ENCODE data around the gene PARP2.
"Not testable (repeated sequence)": the region's sequence is repeated elsewhere in the genome, so short reads cannot be mapped to it uniquely, and the experiment has no call there.

Gene PARP2

DNA sequence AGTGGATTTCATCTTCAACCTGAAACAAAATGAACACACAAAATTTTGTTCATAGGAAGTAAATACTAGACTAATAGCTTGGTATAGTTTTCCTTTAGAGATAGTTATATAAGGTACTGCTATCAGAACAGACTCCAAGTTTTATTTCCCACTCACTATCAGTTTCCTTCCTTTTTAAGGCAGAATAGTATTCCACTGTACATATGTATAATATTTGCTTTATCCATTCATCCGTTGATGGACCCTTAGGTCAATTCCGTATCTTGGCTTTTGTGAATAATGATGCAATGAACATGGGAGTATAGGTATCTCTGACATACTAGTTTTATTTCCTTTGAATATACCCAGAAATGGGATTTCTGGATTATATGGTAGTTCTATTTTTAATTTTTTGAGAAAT lies 14.1 kb upstream of the PARP2 start:
- no peaks in the 10 kb centered on the region for H3K27me3 ChIP-seq (ENCODE audit: control insufficient read depth, insufficient read depth, low read length)
- H3K36me3 ChIP-seq (ENCODE audit: control insufficient read depth, low read depth, low read length), result peaks cover 52% of the 10 kb centered on the region
- H3K27ac ChIP-seq (ENCODE audit: low read length), result no peak overlapping the region
- H3K4me1 ChIP-seq (ENCODE audit: control insufficient read depth, low read depth, low read length), result peaks cover 6% of the 10 kb centered on the region
- H3K9me3 ChIP-seq (ENCODE audit: control insufficient read depth, low read depth, low read length), result no peaks in the 10 kb centered on the region
- no peak overlapping the region for H3K9ac ChIP-seq (ENCODE audit: low read length)
- H3K4me3 ChIP-seq (ENCODE audit: low read length), result no peak overlapping the region

DNA sequence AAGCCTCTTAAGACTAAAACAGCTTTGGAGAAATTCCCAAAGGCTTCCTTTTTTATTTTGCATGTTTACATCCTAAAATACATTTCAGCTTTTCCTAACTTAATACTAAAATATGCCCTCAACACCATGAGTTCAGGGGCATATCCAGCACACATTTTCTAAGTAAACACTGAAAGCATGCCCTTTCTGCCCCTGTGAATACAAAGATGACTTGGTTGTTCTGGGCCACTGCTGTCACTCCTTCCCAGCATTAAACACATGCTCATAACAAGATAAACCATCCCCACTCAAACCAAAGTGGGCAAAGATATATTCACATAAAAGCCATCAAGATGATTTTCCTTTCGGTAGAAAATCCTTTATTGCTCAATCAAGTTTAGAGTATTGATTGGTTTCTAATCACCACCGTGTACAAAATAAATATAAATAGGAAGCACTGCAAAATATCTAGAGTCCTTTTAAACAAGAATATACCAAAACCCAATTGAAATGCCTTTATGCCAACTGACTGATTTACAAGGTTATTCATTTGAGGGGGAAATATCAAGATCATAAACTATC lies 12.3 kb upstream of the PARP2 start:
- H3K9ac ChIP-seq (ENCODE audit: low read length), result peak overlapping the region; percentile 98
- no peaks in the 10 kb centered on the region for H3K9me3 ChIP-seq (ENCODE audit: control insufficient read depth, low read depth, low read length)
- no peak overlapping the region for H3K27ac ChIP-seq (ENCODE audit: low read length)
- H3K4me1 ChIP-seq (ENCODE audit: control insufficient read depth, low read depth, low read length), result peaks cover 6% of the 10 kb centered on the region
- no peaks in the 10 kb centered on the region for H3K27me3 ChIP-seq (ENCODE audit: control insufficient read depth, insufficient read depth, low read length)
- H3K4me3 ChIP-seq (ENCODE audit: low read length), result peak overlapping the region; percentile 57
- H3K36me3 ChIP-seq (ENCODE audit: control insufficient read depth, low read depth, low read length), result peaks cover 37% of the 10 kb centered on the region

DNA sequence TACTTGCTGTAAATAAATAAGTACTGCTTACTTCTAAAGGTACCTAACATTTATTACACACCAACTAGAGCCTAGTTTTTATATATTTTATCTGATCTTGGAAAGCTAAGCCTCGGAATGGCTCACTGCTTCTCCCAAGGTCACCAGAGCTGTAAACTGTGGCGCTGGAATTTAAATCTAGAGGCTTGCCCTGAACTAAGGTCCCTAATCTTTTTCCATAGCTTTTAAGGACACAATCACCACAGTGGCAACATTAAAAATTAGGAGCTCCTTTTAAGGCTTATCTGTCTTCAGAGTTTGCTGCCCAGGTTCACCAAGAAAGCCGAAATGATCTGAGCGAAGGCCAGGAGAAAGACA lies 11.0 kb upstream of the PARP2 start:
- no peaks in the 10 kb centered on the region for H3K9me3 ChIP-seq (ENCODE audit: control insufficient read depth, low read depth, low read length)
- H3K4me1 ChIP-seq (ENCODE audit: control insufficient read depth, low read depth, low read length), result peaks cover 6% of the 10 kb centered on the region
- H3K9ac ChIP-seq (ENCODE audit: low read length), result peak overlapping the region; percentile 98
- H3K27ac ChIP-seq (ENCODE audit: low read length), result peak overlapping the region; percentile 95
- no peaks in the 10 kb centered on the region for H3K27me3 ChIP-seq (ENCODE audit: control insufficient read depth, insufficient read depth, low read length)
- peak overlapping the region; percentile 90 for H3K4me3 ChIP-seq (ENCODE audit: low read length)
- peaks cover 24% of the 10 kb centered on the region for H3K36me3 ChIP-seq (ENCODE audit: control insufficient read depth, low read depth, low read length)

DNA sequence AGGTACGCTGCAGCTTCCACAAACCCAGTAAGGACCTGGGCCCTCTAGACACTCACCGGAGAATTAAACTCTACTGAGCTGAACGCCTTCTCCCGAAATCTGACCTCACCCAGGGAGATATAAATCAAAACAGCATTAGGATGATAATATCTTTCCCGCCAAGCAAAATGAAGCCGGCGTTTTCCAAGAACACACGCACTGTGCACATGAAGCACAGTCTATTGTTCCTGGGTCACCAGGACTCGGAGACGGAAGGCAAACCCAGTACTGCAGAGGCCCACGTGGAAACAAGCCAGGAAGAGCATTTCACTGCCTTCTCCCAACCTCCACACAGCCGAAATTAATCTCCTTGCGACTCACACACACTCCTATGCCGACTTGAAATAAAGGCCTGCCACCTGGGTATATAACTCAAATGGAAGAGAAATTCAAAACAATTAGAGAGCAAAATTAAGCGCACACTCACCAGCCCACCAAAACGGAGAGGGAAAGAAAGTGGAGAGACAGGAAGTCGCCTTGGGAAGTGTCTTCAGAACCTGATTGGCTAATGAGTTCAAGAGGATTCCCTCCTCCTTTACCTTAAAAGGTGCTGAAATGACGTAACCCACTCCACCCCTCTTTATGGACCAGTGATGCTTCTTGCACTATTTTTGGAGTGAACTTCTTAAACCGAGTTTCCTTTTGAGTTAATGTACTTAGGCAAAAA lies 10.5 kb upstream of the PARP2 start, which contains the start of gene CCNB1IP1:
CCNB1IP1 (minus strand) TSS at position 492 of the 706 bp plus-strand sequence. CDS start 16,756 bp downstream, outside the sequence.
- no peaks in the 10 kb centered on the region for H3K27me3 ChIP-seq (ENCODE audit: control insufficient read depth, insufficient read depth, low read length)
- peak within 1 kb of the TSS; percentile 98 for H3K9ac ChIP-seq (ENCODE audit: low read length)
- H3K4me1 ChIP-seq (ENCODE audit: control insufficient read depth, low read depth, low read length), result peaks cover 6% of the 10 kb centered on the region
- H3K27ac ChIP-seq (ENCODE audit: low read length), result peak within 1 kb of the TSS; percentile 95
- H3K36me3 ChIP-seq (ENCODE audit: control insufficient read depth, low read depth, low read length), result peaks cover 19% of the 10 kb centered on the region
- peak within 1 kb of the TSS; percentile 90 for H3K4me3 ChIP-seq (ENCODE audit: low read length)
- H3K9me3 ChIP-seq (ENCODE audit: control insufficient read depth, low read depth, low read length), result no peaks in the 10 kb centered on the region

DNA sequence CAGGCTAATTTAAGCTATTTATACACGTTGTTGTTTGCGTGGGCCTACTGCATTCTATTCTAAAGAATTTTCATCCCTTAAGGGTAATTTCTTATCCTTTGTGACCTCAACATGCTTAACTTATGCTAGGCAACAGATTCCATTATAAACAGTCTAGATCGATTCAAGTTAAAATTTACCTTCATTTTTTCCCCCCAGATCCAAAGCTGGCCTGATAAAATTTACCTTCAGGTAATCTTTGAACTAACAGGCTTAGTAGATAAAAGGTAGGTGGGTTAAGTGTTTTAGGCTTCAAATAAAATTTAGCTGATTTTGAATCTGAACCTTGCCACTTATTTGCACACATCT lies 10.0 kb upstream of the PARP2 start:
- Histone ChIP-seq H3K9ac (ENCODE audit: low read length) (peak overlapping the region; percentile 98), H3K9me3 (ENCODE audit: control insufficient read depth, low read depth, low read length) (no peaks in the 10 kb centered on the region), H3K36me3 (ENCODE audit: control insufficient read depth, low read depth, low read length) (peaks cover 14% of the 10 kb centered on the region), H3K27ac (ENCODE audit: low read length) (peak overlapping the region; percentile 68), H3K4me3 (ENCODE audit: low read length) (peak overlapping the region; percentile 90), H3K4me1 (ENCODE audit: control insufficient read depth, low read depth, low read length) (peaks cover 6% of the 10 kb centered on the region), H3K27me3 (ENCODE audit: control insufficient read depth, insufficient read depth, low read length) (no peaks in the 10 kb centered on the region)

DNA sequence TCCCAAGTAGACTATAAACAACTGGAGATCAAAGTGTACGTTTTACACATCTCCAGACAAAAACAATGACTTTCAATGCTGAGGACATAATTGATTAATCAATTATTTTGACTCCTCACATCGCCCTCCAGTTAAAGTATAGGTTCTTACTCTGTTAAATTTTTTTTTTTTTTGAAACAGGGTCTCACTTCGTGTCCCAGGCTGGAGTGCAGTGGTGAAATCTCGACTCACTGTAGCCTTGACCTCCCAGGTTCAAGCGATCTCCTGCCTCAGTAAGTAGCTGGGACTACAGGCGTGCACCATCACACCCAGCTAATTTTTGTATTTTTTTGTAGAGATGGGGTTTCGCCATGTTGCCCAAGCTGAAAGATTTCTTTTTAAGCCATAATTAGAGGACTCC lies 9.4 kb upstream of the PARP2 start:
- H3K9ac ChIP-seq (ENCODE audit: low read length), result no peak overlapping the region
- no peaks in the 10 kb centered on the region for H3K9me3 ChIP-seq (ENCODE audit: control insufficient read depth, low read depth, low read length)
- H3K4me1 ChIP-seq (ENCODE audit: control insufficient read depth, low read depth, low read length), result peaks cover 6% of the 10 kb centered on the region
- no peak overlapping the region for H3K4me3 ChIP-seq (ENCODE audit: low read length)
- no peak overlapping the region for H3K27ac ChIP-seq (ENCODE audit: low read length)
- peaks cover 9% of the 10 kb centered on the region for H3K36me3 ChIP-seq (ENCODE audit: control insufficient read depth, low read depth, low read length)
- no peaks in the 10 kb centered on the region for H3K27me3 ChIP-seq (ENCODE audit: control insufficient read depth, insufficient read depth, low read length)

DNA sequence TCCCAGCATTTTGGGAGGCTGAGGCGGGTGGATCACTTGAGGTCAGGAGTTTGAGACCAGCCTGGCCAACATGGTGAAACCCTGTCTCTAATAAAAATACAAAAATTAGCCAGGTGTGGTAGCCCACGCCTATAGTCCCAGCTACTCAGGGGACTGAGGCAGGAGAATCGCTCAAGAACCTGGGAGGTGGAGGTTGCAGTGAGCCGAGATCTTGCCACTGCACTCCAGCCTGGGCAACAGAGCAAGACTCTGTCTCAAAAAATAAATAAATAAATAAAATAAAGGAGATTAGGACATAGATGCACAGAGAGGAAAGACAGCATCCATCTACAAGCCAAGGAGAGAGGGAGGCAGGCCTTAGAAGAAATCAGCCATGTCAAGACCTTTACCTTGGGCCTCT lies 2.4 kb upstream of the PARP2 start:
- not testable (repeated sequence) for H3K9me3 ChIP-seq (ENCODE audit: control insufficient read depth, low read depth, low read length); H3K4me3 ChIP-seq (ENCODE audit: low read length); H3K27ac ChIP-seq (ENCODE audit: low read length); H3K27me3 ChIP-seq (ENCODE audit: control insufficient read depth, insufficient read depth, low read length); H3K4me1 ChIP-seq (ENCODE audit: control insufficient read depth, low read depth, low read length); H3K9ac ChIP-seq (ENCODE audit: low read length)
- H3K36me3 ChIP-seq (ENCODE audit: control insufficient read depth, low read depth, low read length), result peaks cover 10% of the 10 kb centered on the region

DNA sequence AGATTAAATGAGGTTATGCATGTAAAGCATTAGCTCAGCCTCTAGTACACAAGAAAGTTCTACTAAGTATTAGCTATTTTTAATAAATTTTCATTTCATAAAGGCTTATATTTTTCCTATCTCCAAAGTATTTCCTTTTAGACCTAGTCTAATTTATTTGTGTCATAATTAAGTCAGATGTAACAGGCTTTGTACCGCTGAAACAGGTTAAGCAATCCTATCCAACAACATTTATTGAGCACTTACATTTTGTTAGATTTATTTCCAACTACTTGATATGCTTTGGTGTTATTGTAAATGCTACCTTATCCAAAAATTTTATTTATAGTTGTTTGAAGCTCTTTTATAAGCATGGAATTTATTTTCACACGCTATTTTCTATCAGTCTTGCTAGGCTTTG lies 1.8 kb upstream of the PARP2 start:
- H3K36me3 ChIP-seq (ENCODE audit: control insufficient read depth, low read depth, low read length), result peaks cover 15% of the 10 kb centered on the region
- peak overlapping the region; percentile 93 for H3K9ac ChIP-seq (ENCODE audit: low read length)
- H3K4me3 ChIP-seq (ENCODE audit: low read length), result peak overlapping the region; percentile 97
- H3K9me3 ChIP-seq (ENCODE audit: control insufficient read depth, low read depth, low read length), result no peaks in the 10 kb centered on the region
- peaks cover 10% of the 10 kb centered on the region for H3K4me1 ChIP-seq (ENCODE audit: control insufficient read depth, low read depth, low read length)
- H3K27ac ChIP-seq (ENCODE audit: low read length), result peak overlapping the region; percentile 96
- H3K27me3 ChIP-seq (ENCODE audit: control insufficient read depth, insufficient read depth, low read length), result no peaks in the 10 kb centered on the region

DNA sequence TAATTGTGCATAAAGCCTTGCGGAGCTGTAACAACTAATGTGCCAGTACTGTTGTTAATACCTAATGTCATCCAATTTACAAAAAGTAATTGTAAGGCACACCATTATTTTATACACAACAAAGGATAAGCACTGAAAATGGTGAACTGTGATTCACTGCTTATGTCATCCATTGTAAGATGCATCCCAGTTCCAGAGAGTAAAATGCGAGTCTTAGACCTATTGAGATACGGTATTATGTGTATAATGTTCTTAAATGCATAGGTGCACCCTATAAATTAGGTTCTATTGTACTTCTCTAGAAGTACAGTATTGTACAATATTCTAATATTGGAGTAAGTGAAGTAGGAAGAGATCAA lies 406 bp downstream of the PARP2 start:
- Histone ChIP-seq H3K27me3 (ENCODE audit: control insufficient read depth, insufficient read depth, low read length) (no peaks in the 10 kb centered on the region), H3K9me3 (ENCODE audit: control insufficient read depth, low read depth, low read length) (no peaks in the 10 kb centered on the region), H3K4me3 (ENCODE audit: low read length) (peak overlapping the region; percentile 91), H3K36me3 (ENCODE audit: control insufficient read depth, low read depth, low read length) (peaks cover 32% of the 10 kb centered on the region), H3K9ac (ENCODE audit: low read length) (peak overlapping the region; percentile 95), H3K4me1 (ENCODE audit: control insufficient read depth, low read depth, low read length) (peaks cover 10% of the 10 kb centered on the region), H3K27ac (ENCODE audit: low read length) (peak overlapping the region; percentile 82)

DNA sequence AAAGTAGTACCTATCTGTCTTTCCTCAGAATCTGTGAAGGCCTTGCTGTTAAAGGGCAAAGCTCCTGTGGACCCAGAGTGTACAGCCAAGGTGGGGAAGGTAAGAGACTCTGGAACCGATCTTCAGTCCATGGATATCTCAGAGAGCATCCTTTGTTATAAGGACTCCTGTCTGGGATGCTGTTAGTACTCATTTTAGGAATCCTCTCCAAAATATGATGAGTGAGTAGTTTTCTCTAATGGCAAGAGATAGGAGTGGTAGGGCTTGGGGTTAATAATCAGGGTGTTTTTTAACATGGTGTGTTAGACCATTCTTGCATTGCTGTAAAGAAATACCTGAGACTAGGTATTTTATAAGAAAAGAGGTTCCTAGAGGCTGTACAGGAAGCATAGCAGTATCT lies 1.9 kb downstream of the PARP2 start:
- no peak overlapping the region for H3K9ac ChIP-seq (ENCODE audit: low read length)
- no peak overlapping the region for H3K27ac ChIP-seq (ENCODE audit: low read length)
- no peaks in the 10 kb centered on the region for H3K27me3 ChIP-seq (ENCODE audit: control insufficient read depth, insufficient read depth, low read length)
- no peaks in the 10 kb centered on the region for H3K9me3 ChIP-seq (ENCODE audit: control insufficient read depth, low read depth, low read length)
- no peak overlapping the region for H3K4me3 ChIP-seq (ENCODE audit: low read length)
- H3K4me1 ChIP-seq (ENCODE audit: control insufficient read depth, low read depth, low read length), result peaks cover 10% of the 10 kb centered on the region
- peaks cover 44% of the 10 kb centered on the region for H3K36me3 ChIP-seq (ENCODE audit: control insufficient read depth, low read depth, low read length)

DNA sequence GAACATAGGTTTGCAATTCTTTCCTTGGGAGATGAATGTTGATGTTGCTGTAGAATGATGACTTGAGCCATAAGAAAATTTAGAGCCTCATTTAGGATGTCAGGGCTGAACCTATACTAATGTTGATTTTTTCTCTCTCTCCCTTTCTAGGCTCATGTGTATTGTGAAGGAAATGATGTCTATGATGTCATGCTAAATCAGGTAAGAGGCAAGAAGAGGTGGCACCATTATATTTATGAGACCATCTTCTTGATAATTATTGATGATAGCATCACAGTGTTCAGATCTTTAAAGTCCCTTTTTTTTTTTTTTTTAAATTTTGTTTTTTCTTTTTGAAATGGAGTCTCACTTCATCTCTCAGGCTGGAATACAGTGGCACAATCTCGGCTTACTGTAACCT lies 3.3 kb downstream of the PARP2 start:
- Histone ChIP-seq H3K4me3 (ENCODE audit: low read length) (no peak overlapping the region), H3K9ac (ENCODE audit: low read length) (no peak overlapping the region), H3K27me3 (ENCODE audit: control insufficient read depth, insufficient read depth, low read length) (no peaks in the 10 kb centered on the region), H3K4me1 (ENCODE audit: control insufficient read depth, low read depth, low read length) (peaks cover 5% of the 10 kb centered on the region), H3K27ac (ENCODE audit: low read length) (no peak overlapping the region), H3K36me3 (ENCODE audit: control insufficient read depth, low read depth, low read length) (peaks cover 50% of the 10 kb centered on the region), H3K9me3 (ENCODE audit: control insufficient read depth, low read depth, low read length) (no peaks in the 10 kb centered on the region)

DNA sequence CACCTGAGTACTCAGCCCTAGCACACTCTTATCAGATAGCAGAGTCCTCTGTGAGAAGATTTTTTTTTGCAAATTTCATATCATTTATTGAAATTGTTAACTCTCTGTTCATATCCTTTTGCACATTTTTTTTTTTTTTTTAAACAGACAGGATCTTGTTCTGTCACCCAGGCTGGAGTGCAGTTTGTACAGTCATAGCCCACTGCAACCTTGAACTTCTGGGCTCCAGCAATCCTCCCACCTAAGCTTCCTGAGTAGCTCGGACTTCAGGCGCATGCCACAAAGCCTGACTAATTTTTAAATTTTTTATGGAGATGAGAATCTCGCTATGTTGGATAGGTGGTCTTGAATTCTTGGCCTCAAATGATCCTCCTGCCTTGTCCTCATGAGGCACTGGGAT lies 4.3 kb downstream of the PARP2 start:
- Histone ChIP-seq H3K27ac (ENCODE audit: low read length) (no peak overlapping the region), H3K9me3 (ENCODE audit: control insufficient read depth, low read depth, low read length) (no peaks in the 10 kb centered on the region), H3K4me1 (ENCODE audit: control insufficient read depth, low read depth, low read length) (peaks cover 3% of the 10 kb centered on the region), H3K36me3 (ENCODE audit: control insufficient read depth, low read depth, low read length) (peaks cover 59% of the 10 kb centered on the region), H3K4me3 (ENCODE audit: low read length) (no peak overlapping the region), H3K9ac (ENCODE audit: low read length) (no peak overlapping the region), H3K27me3 (ENCODE audit: control insufficient read depth, insufficient read depth, low read length) (no peaks in the 10 kb centered on the region)

All from iPS-18a (cell line).